GM20431 (cell line): ENCODE results near the gene IDH3G.

ENCODE experiments used
- in situ Hi-C: fragments of 300-500 bp; cut with MseI, MboI; formaldehyde crosslinking; loops from one replicate; pipeline ENCODE4 v1.15.0; 2020; ENCODE audit warnings: low sequenced_read_pairs; ENCODE audit not compliant: unreplicated experiment

The IDH3G gene

GRCh38 chrX:153792368-153792767 is 1.8 kb downstream of the IDH3G start:
- in situ Hi-C loops = no loop called here

DNA sequence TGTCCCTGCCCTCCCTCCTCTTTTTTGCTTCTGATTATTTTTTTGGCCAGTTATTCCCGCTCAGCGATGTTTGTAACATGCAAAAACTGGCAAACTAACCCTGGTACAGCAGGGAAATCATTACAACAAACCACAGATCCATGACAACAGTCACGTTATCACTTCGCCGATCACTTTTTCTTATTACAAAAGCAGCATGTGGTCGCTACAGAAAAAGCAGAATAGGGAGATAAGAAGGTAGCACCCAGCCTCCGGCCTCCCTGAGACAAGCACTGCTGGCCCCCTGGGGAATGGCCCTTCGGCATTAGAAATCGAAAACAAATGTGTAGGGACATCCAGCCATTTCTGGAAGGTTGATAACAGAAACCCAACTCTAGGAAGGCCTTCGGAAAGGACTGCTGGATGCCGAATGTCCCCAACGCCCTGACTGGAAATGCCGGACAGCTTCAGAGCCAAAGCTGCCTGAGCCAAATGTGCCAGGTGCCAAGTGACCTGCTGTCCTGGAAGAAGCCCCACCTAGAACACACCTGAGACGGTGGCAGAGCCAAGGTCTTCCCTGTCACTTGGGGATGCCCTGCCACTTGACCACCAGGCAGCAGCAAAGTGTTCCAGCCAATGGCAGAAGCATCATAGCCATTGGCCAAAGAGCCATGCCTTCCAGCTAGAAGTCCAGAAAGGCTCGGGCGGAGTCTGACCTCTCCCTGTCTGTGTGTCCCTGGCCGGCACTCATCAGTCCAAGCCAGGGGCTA is 2.9 kb downstream of the IDH3G start:
- in situ Hi-C loops = no loop called here

- in situ Hi-C loops = no loop called here
Measured at GRCh38 chrX:153789654-153790053, 4.5 kb downstream of the IDH3G start.

- in situ Hi-C loops = no loop called here
Measured at GRCh38 chrX:153786669-153787068, 7.5 kb downstream of the IDH3G start.

DNA sequence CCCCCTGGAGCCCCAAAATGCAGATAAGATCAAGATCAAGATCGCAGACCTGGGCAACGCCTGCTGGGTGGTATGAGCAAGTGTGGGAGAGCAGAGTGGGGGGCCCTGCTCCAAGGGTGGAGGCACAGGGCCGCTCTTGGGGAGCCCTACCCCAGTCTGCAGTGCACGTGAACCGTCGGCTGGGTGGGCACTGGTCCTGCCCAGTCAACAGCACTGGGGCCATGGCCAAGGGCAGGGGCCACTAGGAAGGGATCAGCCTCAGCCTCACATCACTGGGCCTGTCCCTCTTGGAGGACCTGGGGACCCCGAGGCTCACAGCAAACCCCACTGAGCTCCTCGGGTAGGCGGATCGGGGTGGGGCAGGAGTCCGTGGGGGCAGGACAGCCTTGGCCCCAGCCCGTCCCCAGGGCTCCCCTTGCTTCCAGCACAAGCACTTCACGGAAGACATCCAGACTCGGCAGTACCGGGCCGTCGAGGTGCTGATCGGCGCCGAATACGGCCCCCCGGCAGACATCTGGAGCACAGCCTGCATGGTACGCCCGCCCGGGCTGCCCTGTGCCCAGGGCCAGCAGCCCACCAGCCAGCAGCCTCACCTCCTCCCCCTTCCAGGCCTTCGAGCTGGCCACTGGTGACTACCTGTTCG is 9.7 kb downstream of the IDH3G start:
- in situ Hi-C loops = no loop called here

DNA sequence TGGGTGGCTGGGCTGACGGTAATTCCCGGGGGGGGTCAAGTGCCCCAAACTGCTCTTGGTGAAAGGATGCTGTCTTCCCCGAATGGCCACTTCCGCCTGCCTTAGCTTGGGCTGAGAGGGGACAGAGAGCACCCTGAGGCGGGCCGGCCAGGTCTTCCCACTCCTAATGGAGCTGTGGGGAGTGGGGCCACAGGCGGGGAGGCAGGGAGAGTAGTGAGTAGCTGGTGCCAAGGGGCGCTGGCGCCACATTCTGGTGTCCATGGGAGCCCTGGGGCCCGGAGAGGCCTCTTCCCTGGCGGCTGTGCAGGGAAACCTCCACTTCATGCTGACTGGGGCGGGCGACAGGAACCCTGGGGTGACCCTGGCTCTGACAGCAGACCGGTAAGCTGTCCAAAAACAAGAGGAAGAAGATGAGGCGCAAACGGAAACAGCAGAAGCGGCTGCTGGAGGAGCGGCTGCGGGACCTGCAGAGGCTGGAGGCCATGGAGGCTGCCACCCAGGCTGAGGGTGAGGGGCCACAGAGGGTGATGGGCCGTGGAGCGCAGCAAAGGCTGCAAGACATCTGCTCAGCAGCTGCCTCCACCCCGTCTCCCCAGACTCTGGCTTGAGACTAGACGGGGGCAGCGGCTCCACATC is 10.7 kb downstream of the IDH3G start:
- in situ Hi-C loops = no loop called here

GRCh38 chrX:153782871-153783270 is 11.3 kb downstream of the IDH3G start:
- in situ Hi-C loops = no loop called here

GRCh38 chrX:153782313-153782712 is 11.9 kb downstream of the IDH3G start:
- in situ Hi-C loops = no loop called here

DNA sequence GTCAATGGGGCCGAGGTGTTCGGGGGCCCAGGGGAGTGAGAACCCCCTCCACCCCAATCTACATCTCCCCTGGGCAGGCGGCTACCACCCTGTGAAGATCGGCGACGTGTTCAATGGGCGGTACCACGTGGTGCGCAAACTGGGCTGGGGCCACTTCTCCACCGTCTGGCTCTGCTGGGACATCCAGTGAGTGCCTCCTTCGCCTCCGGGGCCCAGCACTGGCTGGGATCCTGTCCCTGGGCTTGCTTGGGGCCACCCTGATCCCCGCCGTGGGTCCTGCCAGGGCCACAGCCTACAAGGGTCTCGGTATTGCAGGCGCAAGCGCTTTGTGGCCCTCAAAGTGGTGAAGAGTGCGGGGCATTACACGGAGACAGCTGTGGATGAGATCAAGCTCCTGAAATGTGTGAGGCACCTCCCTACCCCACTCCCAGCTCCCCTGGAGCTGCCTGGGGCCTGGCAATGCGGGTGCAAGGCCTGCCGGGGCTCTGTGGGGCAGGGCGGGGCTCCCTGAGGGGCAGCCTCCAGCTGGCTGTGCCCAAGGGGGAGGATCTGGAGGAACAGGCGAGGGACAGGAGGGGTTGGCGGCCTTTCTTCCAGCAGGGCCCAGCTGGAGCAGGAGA is 12.6 kb downstream of the IDH3G start:
- in situ Hi-C loops = no loop called here

DNA sequence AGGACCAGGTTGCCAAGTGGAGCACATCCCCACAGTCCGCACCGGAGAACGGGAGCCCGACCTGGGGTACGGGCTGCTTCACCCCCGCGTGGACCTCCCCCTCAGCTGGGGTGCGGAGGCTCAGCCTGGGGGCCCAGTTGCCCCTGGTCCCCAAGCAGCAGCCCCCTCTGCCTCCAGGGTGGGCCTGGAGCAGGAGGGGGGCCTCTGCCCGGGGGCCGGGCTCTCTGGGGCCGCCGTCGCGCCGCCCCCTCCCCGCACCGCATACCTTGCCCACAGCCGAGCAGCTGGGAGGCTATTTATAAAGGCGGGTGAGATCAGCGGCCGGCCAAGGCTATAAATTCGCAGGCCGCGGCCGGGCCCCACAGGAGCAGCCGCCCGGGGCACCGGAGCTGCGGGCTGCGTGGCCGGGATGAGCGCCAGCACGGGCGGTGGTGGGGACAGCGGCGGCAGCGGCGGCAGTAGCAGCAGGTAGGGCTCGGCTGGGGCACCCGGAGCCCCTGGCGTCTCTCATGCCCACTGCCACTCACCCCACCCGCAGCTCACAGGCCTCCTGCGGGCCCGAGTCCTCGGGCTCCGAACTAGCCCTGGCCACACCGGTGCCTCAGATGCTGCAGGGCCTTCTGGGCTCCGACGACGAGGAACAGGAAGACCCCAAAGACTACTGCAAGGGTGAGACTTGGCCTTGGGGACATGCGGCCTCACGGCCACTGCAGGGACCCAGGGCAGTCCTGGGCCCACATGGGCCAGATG is 13.3 kb downstream of the IDH3G start, which contains the start of gene SRPK3:
Gene SRPK3 (plus strand): TSS at position 364 of the 750 bp plus-strand sequence. CDS start 46 bp downstream, at position 410.
- in situ Hi-C loops = no loop called here

- in situ Hi-C loops = no loop called here
Measured at GRCh38 chrX:153779891-153780677, 14.1 kb downstream of the IDH3G start.

- in situ Hi-C loops = no loop called here
Measured at GRCh38 chrX:153778684-153779101, 15.5 kb downstream of the IDH3G start.

DNA sequence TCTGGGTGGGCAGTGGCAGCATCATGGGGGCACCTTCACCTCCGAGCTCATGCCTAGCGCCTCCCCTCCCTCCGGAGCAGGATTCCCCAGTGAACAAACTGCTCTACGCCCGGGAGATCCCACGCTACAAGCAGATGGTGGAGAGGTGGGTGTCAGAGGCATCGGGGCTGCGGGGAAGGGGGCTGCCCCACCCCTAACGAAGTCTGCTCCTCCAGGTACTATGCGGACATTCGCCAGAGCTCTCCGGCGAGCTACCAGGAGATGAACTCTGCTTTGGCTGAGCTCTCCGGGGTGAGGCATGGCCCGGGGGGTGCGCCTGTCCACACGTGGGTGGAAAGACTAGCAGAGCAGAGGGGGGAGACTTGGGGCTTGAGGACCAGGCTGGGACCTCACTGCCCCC is 16.0 kb downstream of the IDH3G start:
- in situ Hi-C loops = no loop called here

GRCh38 chrX:153777261-153778090 is 16.7 kb downstream of the IDH3G start:
- in situ Hi-C loops = no loop called here

DNA sequence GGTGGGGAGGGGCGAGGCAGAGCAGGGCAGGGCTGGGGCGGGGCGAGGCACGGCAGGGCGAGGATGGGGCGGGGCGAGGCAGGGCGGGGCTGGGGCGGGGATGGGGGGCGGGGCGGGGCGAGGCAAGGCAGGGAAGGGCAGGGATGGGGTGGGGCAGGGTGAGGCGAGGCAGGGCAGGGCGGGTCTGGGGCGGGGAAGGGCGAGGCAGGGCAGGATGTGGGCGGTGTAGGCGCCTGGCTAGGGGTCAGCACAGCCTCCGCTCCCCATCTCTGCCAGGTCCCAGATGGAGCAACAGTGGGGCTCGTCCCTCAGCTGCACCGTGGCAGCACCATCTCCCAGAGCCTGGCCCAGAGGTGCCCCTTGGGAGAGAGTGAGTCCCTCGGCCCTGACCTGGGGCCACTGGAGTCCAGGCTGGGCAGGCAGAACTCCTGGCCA is 17.5 kb downstream of the IDH3G start:
- in situ Hi-C loops = no loop called here

- in situ Hi-C loops = no loop called here
Measured at GRCh38 chrX:153776120-153776599, 18.0 kb downstream of the IDH3G start.

- in situ Hi-C loops = no loop called here
Measured at GRCh38 chrX:153775293-153776119, 18.7 kb downstream of the IDH3G start.
